OCI-LY7 (cell line): ENCODE results near the gene CACNG8.

Experiments
- EZH2phosphoT487 ChIP-seq: fragments of 200-600 bp; sonication (generic); IDR thresholded peaks from 2 replicates; pipeline ENCODE4 v1.6.1; 2018; ENCODE audit warnings: low read depth, borderline replicate concordance, mild to moderate bottlenecking, mixed run types, antibody characterized with exemption, low read length, moderate library complexity, mixed read lengths
- TF ChIP-seq, protein P1 (sequence below): fragments of 200-600 bp; sonication (generic); conservative IDR thresholded peaks from 2 replicates; pipeline ENCODE4 v1.5.1; 2014; ENCODE audit warnings: mild to moderate bottlenecking, antibody characterized with exemption, low read length, moderate library complexity, mixed read lengths

DNA sequence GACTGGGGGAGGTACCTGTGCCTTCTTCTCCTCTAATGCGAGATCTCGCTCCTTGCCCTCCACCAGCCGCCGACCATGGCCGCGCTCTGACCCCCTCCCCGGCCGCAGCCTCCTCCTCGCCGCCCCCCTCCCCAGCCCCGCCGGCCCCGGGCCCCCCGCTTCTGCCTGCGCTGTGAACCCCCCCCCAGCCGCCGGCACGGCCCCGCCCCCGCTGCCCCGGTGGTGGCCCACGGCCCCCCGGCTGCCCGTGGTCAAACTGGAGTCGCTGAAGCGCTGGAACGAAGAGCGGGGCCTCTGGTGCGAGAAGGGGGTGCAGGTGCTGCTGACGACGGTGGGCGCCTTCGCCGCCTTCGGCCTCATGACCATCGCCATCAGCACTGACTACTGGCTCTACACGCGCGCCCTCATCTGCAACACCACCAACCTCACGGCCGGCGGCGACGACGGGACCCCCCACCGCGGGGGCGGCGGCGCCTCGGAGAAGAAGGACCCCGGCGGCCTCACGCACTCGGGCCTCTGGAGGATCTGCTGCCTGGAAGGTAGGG is at the start of gene CACNG8:
- TF ChIP-seq, protein P1, sequence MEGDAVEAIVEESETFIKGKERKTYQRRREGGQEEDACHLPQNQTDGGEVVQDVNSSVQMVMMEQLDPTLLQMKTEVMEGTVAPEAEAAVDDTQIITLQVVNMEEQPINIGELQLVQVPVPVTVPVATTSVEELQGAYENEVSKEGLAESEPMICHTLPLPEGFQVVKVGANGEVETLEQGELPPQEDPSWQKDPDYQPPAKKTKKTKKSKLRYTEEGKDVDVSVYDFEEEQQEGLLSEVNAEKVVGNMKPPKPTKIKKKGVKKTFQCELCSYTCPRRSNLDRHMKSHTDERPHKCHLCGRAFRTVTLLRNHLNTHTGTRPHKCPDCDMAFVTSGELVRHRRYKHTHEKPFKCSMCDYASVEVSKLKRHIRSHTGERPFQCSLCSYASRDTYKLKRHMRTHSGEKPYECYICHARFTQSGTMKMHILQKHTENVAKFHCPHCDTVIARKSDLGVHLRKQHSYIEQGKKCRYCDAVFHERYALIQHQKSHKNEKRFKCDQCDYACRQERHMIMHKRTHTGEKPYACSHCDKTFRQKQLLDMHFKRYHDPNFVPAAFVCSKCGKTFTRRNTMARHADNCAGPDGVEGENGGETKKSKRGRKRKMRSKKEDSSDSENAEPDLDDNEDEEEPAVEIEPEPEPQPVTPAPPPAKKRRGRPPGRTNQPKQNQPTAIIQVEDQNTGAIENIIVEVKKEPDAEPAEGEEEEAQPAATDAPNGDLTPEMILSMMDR: no peak
- no peak for TF ChIP-seq EZH2phosphoT487
